Activated T-cell treated with anti-CD3 and anti-CD28 coated beads, Interleukin-2, amount 50 U/mL, for 1 hour (primary cell): ENCODE results near the gene S100A12.
"Not testable (repeated sequence)": the region's sequence is repeated elsewhere in the genome, so short reads cannot be mapped to it uniquely, and the experiment has no call there.

Source experiments
- DNase-seq: peaks from one replicate; pipeline ENCODE4 v3.0.0-alpha.2; 2020

The S100A12 gene

DNA sequence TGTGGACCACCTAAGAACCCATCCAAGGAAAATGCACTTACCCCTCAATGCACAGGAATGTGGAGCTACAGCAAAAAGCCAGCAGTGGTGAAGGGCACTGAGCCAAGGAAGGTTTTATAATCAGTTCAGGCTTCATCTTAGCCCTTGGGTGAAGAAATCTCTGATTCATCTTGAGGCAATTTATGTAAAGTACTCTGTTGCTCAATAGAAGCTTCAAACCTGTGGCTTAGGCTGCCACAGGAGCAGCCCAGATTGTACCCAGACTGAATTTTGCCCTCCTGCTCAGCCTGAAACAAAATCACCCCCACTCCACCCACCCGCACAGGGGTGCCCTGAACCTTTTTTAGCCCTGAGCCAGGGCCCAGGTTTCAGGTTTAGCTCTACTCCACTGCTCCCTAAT is at the start of gene S100A12:
Gene S100A12, minus strand, starts transcription at position 111 of the 400 bp plus-strand sequence. CDS start 1,029 bp downstream, outside the sequence.
- DNase-seq, result no peak

DNA sequence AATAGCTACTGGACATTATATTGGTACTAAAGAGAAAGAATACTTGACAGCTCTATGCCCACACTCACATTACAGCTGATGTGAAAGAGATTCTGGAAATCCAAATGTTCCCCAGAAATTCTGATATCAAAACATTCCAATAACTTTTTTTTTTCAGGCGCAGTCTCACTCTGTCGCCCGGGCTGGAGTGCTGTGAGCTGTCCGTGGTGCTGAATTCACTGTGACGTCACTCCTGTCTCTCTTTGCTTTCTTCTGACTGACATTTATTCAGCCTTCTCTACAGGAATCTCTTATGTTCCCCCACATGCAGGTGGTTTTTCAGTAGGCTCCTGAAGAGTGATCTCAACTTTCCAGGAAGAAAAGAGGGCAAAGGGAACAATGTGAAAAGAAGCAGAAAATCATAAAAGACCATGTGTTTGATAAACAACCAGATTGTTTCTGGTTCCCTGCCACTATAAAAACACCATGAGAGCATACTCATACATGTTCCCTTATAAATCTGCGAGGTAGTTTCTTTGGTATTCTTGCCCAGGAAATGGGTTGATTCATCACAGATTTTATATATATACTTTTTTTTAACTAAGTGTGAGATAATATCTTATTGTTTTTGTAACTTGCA is 47.1 kb upstream of the S100A12 start:
- peak; percentile 70 for DNase-seq

GRCh38 chr1:153420306-153420705 is 44.9 kb upstream of the S100A12 start:
- no peak for DNase-seq

GRCh38 chr1:153419436-153419793 is 44.0 kb upstream of the S100A12 start:
- not testable (repeated sequence) for DNase-seq

- DNase-seq, result not testable (repeated sequence)
Measured at GRCh38 chr1:153418758-153419435, 43.5 kb upstream of the S100A12 start.

GRCh38 chr1:153417136-153417888 is 41.9 kb upstream of the S100A12 start:
- DNase-seq, result no peak

DNA sequence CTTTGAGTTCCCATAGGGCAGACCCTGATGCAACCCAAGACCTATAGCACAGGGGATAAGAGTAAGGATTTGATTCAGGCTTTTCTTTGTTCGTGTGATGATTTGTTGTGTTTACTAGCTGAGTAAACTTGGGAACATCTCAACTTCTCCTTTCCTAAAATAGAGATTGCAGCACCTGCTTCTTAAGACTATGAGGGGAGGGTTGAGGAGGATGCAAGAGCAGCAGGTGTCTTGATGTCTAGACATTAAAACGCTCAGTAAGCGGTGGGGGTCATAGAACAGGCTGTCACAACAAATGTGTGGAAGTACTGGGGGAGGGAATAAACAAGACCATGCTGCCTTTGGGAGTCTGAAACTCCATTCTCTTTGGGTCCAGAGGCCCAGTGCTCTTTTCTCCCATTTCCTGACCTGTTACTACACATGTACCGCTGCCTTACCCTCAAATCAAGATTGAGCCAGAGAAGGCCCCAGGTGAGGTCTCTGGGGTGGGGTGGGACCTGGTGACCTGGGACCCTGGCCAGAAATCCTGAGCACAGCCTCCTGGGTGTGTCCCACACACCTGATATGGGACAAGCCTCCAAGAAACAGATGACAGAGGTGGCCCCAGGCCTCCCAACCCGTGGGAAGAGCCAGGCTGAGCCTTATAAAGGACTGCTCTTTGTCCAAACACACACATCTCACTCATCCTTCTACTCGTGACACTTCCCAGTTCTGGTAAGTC is 40.6 kb upstream of the S100A12 start, which contains the start of gene S100A7A:
Gene S100A7A, plus strand, starts transcription at position 671 of the 721 bp plus-strand sequence. CDS start 1,563 bp downstream, outside the sequence.
- no peak for DNase-seq

DNA sequence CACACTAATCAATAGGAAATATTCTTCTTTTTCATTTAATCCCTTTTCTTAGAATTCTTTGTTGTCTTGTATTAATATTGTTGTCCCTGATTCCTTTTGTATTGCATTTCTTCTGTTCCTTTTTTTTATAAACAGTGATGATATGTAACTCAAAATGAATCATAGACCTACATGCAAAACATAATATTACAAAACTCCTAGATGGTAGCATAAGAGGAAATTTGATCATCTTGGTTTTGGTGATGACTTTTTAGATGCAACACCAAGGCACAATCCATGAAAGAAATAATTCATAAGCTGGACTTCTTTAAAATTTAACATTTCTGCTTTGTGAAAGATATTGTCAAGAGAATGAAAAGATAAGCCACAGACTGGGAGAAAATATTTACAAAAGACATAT is 38.5 kb upstream of the S100A12 start:
- not testable (repeated sequence) for DNase-seq

- DNase-seq, result not testable (repeated sequence)
Measured at GRCh38 chr1:153407274-153407673, 31.9 kb upstream of the S100A12 start.

GRCh38 chr1:153405825-153406599 is 30.6 kb upstream of the S100A12 start:
- not testable (repeated sequence) for DNase-seq

GRCh38 chr1:153404768-153405167 is 29.3 kb upstream of the S100A12 start:
- peak; percentile 58 for DNase-seq

DNA sequence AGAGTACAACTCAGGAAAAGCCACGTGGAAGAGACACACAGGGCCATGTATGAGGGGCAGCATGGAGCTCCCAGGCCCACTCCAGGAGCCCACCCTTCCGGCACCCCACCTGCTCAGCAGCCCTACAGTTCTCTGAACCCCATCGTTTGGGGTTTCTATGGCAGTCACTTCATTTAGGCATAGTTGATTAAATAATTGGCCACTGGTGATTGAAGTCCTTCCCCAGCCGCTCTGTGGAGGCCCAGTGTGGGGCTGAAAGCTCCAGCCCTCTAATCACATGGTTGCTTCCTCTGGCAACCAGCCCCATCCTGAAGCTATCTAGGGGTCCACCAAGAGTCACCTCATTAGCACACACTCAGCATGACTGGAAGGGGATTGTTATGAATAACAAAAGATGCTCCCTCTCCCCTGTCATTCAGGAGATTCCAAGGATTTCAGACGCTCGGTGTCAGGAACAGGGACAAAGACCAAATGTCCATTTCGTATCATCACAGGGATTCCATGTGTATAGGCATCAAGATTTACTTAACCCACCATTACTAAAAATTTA is 28.7 kb upstream of the S100A12 start:
- DNase-seq, result no peak

DNA sequence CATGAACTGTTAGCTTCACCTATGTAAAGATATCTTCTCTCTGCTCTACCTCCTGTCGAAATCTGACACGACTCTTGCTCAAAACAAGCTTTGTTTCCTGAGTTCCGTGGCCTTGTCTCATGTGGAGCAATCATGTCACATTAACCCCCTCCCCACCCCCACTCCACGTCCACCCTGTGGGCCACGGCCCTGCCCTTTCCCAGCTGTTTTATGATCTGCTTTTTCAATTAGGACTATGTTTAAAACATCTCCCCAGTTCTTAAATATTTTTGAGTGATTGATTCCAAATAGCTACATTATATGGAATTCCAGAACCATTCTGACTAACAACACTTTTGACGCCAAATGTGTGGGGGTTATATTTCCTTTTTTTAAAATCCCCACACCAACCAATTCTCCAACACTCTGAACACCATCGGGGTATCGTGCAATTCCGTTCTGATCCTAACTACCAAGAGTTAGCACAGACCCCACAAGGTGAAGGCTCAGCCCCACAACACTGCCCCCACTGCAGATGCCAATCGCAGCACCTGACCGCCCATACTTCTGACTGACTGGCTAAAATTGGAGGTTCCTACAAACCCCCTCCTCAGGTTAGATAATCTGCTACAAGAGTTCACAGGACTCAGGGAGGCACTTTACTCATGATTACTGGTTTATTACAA is 28.1 kb upstream of the S100A12 start:
- DNase-seq, result no peak

- no peak for DNase-seq
Measured at GRCh38 chr1:153402226-153402625, 26.8 kb upstream of the S100A12 start.

- DNase-seq, result no peak
Measured at GRCh38 chr1:153401461-153401860, 26.0 kb upstream of the S100A12 start.

DNA sequence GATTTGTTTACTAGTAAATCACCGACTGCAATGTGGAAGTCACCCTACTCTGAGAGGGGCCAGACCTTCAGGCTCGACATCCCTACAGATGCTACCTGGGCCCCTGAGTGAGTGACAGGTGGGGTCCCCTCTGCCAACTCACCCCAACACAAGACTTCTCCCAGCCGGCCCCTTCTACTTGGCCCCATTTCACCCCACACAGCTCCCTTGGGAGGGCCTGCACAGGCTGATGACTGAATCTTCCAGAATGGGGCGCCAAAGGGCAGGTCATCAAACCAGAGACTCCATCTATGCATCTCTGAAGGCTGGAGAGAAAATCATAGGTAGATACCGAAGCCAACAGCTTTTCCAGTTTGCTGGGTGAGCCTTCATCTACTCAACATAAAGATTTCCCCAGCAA is 24.8 kb upstream of the S100A12 start:
- no peak for DNase-seq

DNA sequence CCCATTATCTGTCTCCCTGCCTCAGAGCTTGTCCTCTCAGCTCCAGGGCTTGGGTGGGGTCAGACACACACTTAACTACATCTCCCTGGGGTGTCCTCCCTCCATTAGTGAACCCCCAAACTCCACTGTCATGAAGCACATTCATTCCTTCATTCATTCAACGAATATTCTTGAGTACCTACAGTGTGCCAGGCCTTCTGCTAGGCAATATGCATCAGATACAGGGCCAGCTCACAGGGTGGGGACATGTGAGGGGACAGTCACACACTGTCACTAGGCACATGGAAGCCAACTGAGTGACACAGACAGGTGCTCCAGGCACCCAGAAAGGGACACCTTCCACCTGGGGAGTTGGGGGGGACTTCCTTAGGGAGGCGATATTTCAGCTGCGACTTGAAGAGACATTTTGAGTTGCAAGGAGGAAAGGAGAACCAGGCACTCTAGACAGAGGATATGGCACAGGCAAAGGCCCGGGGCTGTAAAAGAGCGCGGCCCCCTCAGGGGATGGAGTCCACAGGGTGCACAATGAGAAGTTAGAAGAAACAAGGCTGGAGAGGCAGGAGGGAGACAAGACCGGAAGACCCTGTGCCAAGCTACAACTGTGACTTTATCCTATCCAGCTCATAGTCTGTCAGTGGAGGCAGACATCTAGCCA is 24.1 kb upstream of the S100A12 start:
- DNase-seq, result no peak

GRCh38 chr1:153397924-153398651 is 22.7 kb upstream of the S100A12 start:
- no peak for DNase-seq

DNA sequence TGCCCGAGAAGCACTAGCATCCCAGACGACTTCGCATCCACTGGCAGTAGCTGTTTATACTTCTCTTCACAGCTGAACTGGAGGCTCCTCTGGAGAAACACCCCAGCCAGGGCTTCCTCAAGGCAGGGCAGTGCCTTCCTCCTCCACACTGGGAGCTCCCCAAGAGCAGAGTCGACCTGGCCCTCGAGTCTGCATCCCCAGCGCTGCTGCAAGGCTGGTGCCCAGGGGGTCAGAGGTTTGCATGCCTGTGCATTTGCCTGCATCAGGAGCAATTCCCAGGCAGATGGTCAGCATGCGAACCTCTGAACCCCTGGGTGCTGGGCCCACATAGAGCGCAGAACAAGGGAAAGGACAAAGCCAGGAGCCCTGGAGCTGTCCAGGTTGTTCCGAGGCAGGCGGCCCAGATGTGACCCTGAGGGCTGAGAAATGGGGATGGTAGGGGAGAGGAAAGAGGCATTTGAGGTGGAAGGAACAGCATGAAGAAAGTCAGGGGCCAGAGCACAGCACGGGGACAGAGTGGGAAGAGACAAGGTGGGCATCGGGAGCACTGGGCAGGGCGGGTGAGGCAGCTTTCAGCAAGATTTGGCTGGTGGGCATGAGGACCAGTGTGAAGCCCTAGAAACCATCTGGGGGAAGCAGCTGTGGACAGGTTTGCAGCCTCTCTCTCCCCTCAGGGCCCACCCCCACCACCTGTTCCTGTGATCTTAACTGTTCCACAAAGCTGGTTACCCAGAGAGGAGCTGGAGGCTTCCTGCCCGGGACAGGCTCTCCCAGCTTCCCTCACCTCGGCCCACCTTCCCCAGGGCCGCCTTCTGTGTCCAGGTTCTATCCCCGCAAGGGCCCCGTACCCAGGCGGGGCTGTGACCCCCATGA is 21.9 kb upstream of the S100A12 start:
- DNase-seq, result no peak
